ENCODE measurements around the gene MRPL57. TPM values are rescaled to one million over a fixed set of nuclear protein-coding genes. Genes with fewer than 3 reads are reported as not detected.

Gene MRPL57
- total and polyA plus RNA-seq, 2 of the 8 experiments (the other 6 are each of a cell fraction or from before 2014, with no cell fraction given), result 29.9 to 34.1 TPM

DNA sequence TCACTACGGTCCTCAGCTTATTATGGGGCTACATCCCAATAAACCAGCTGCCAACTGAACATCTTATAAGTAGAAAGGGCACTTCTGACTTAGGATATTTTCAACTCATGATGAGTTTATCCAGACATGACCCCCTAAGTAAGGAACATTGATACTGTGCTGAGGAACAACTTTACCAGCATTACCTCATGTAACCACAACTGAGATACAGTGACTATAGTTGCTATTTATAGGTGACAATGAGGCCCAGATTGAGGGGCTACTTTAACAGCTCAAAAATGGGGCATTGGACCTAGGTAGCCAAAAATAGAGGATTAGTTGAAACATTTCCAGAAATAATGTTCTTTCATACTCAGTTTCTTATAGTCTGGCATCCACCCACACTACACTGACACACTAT is 26.9 kb upstream of the MRPL57 start:
- Histone ChIP-seq H2AFZ (ENCODE audit: low read length) (no peak overlapping the region), H3K36me3 (ENCODE audit: control insufficient read depth in 2 of 4, insufficient read depth in 4 of 4, low read length in 3 of 4) (peaks cover 5 to 45% (median 20%) of the 10 kb centered on the region in 4 experiments; a peak in 7 of 8 replicates), H3K4ac (replicated peaks; ENCODE audit: insufficient read length, low read depth, low read length) (no peak overlapping the region), H3K23ac (ENCODE audit: insufficient read length) (no peak overlapping the region), H3K4me2 (ENCODE audit: insufficient read depth in 1 of 2, low read depth in 2 of 2, low read length in 2 of 2) (no peak overlapping the region), H2AK5ac (ENCODE audit: low read depth, low read length) (no peak overlapping the region), H3K79me2 (ENCODE audit: control insufficient read depth in 1 of 2, insufficient read depth in 2 of 2, low read length in 2 of 2) (peaks cover 0 to 13% of the 10 kb centered on the region in 2 experiments; a peak in 2 of 4 replicates), H3K23me2 (ENCODE audit: low read depth, low read length) (no peaks in the 10 kb centered on the region), H4K91ac (replicated peaks; ENCODE audit: insufficient read length, low read length) (no peak overlapping the region), H3K27ac (ENCODE audit: low read depth, low read length) (no peak overlapping the region), H3K56ac (replicated peaks; ENCODE audit: insufficient read length, low read depth, low read length) (no peak overlapping the region), H4K20me1 (replicated peaks in 1 of 2; ENCODE audit: control insufficient read depth in 1 of 2, insufficient read depth in 2 of 2, low read length in 2 of 2) (peaks cover 2 to 3% of the 10 kb centered on the region in 2 experiments), H2BK20ac (ENCODE audit: low read length) (no peak overlapping the region), H3K4me1 (replicated peaks in 1 of 4; ENCODE audit: control insufficient read depth in 3 of 4, insufficient read depth in 4 of 4, low read length in 3 of 4) (peaks cover 0 to 2% (median 0%) of the 10 kb centered on the region in 4 experiments; a peak in 4 of 7 replicates), H3K9ac (replicated peaks in 1 of 4; ENCODE audit: extremely low read depth in 1 of 4, low read depth in 3 of 4, low read length in 3 of 4) (no peak overlapping the region), H4K5ac (ENCODE audit: insufficient read length, low read depth, low read length) (no peak overlapping the region), H3K9me3 (ENCODE audit: insufficient read depth in 2 of 2, low read depth in 1 of 2, low read length in 1 of 2) (no peaks in the 10 kb centered on the region), H2BK5ac (ENCODE audit: low read depth, low read length) (no peak overlapping the region), H3K14ac (ENCODE audit: insufficient read length) (no peak overlapping the region), H2BK12ac (ENCODE audit: low read depth, low read length) (no peak overlapping the region), H2BK120ac (replicated peaks; ENCODE audit: low read depth, low read length) (no peak overlapping the region), H3K27me3 (replicated peaks in 1 of 4; ENCODE audit: control insufficient read depth in 3 of 4, extremely low read depth in 1 of 4, insufficient read depth in 3 of 4, low read length in 3 of 4) (no peaks in the 10 kb centered on the region), H3K79me1 (ENCODE audit: low read depth, low read length) (no peaks in the 10 kb centered on the region), H3K18ac (ENCODE audit: extremely low read depth, low read length) (no peak overlapping the region), H4K8ac (ENCODE audit: extremely low read depth, insufficient read depth, low read length) (no peak overlapping the region), H3K4me3 (ENCODE audit: extremely low read depth in 1 of 4, insufficient read depth in 2 of 4, low read depth in 3 of 4, low read length in 4 of 4) (no peak overlapping the region), H2BK15ac (ENCODE audit: low read length) (no peak overlapping the region)
- POLR2A ChIA-PET (ENCODE audit: partially characterized antibody), result interaction anchor here (0.7 to 2.7 kb wide), 9 partner anchors 16 to 556 kb away, joined by 3 to 9 read pairs (median 3); partner anchors contain the start of genes MRPL57 and SKA3
- FAIRE-seq (no peak), DNase-seq (ENCODE audit: low read depth in 1 of 2, low spot score in 2 of 2) (no peak)
- CTCF ChIA-PET (ENCODE audit: partially characterized antibody), result interaction anchor here (0.6 to 0.9 kb wide), 2 partner anchors 15 to 137 kb away, joined by 3 read pairs; no protein-coding TSS in a partner anchor
- WGBS, 2 experiments (ENCODE audit: extremely low coverage in 1 of 2, insufficient coverage in 1 of 2, insufficient read length in 1 of 2, insufficient replicate concordance in 2 of 2, low coverage in 1 of 2, low lambda C conversion rate in 2 of 2, missing lambda C conversion rate in 1 of 2), result 85% methylated on average over 1 of the region's 1 CpG; no CpG with 5 or more reads in 1 of the 2 experiments
- no peak for TF ChIP-seq KDM5A (IDR thresholded peaks at IDR 0.05; ENCODE audit: low read length)
- TF ChIP-seq YY1 (IDR thresholded peaks at IDR 0.05; ENCODE audit: low read depth, low read length), result no peak
- no peak for TF ChIP-seq NANOG (IDR thresholded peaks at IDR 0.05; ENCODE audit: insufficient read depth, low read depth, low read length, poor library complexity, severe bottlenecking)
- no peak for TF ChIP-seq RXRA (IDR thresholded peaks at IDR 0.05; ENCODE audit: insufficient read depth, low read depth, low read length)
- TF ChIP-seq BACH1 (IDR thresholded peaks at IDR 0.05; ENCODE audit: low read length), result no peak
- TF ChIP-seq SIRT6 (IDR thresholded peaks at IDR 0.05; ENCODE audit: low read length), result no peak
- no peak for TF ChIP-seq CTCF (IDR thresholded peaks at IDR 0.05; ENCODE audit: control extremely low read depth in 1 of 3, insufficient read depth in 1 of 3, low read depth in 1 of 3, low read length in 3 of 3)
- TF ChIP-seq BCL11A (IDR thresholded peaks at IDR 0.05; ENCODE audit: low read depth in 2 of 2, low read length in 2 of 2), result no peak
- TF ChIP-seq PHF8 (conservative IDR thresholded peaks at IDR 0.05; ENCODE audit: low read depth, low read length), result no peak
- no peak for TF ChIP-seq CTBP2 (IDR thresholded peaks at IDR 0.05; ENCODE audit: borderline replicate concordance, insufficient read depth, insufficient read length, low read length)
- no peak for TF ChIP-seq RAD21 (IDR thresholded peaks at IDR 0.05 in 1 of 2, conservative IDR thresholded peaks at IDR 0.05 in 1 of 2; ENCODE audit: low read depth in 2 of 2, low read length in 2 of 2)

Data from H1 (cell line).